ENCODE data around the gene RGS14.

DNA sequence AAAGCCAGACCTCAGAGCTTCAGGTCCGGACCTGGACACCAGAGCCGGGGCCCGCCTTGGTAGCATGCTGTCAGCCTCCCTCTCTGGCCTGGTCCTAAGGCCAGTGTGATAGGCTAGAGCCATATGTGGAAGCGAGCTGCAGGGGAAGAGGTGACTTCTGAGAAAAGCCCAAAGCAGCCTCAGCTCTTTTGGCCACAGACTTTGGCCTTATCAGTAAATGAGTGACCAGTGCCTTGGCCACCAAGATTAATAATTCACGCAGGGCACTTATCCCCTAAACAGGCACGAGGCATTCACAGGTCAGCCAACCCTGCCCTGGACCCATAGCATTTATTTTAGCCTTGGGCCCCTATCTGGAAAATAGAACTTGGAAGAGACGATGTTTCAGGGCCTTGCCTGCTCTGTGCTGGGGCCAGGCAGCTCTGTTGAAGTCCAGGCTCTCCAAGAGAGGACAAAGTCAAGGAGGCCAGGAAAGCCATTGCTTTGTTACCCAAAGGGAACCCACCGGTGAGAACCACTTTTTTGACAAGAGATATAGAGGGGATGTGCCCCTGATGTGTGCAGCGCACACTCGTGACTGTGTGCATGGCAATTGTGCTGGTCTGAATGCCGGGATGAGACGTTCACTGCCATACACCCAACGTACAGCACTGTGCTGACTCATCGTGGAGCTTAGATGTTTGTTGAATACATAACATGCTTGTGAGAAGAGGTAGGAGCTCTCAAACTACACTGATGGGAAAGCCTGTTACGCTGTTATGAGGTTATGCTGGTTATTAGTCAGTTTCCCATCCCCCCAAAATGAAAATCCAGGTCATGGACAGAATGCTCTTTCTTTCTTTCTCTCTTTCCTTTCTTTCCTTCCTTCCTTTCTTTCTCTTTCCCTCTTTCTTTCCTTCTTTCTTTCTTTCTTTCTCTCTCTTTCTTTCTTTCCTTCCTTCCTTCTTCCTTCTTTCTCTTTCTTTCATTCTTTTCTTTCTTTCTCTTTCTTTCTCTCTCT lies 21.5 kb downstream of the RGS14 start:
- TF ChIP-seq, protein P1, sequence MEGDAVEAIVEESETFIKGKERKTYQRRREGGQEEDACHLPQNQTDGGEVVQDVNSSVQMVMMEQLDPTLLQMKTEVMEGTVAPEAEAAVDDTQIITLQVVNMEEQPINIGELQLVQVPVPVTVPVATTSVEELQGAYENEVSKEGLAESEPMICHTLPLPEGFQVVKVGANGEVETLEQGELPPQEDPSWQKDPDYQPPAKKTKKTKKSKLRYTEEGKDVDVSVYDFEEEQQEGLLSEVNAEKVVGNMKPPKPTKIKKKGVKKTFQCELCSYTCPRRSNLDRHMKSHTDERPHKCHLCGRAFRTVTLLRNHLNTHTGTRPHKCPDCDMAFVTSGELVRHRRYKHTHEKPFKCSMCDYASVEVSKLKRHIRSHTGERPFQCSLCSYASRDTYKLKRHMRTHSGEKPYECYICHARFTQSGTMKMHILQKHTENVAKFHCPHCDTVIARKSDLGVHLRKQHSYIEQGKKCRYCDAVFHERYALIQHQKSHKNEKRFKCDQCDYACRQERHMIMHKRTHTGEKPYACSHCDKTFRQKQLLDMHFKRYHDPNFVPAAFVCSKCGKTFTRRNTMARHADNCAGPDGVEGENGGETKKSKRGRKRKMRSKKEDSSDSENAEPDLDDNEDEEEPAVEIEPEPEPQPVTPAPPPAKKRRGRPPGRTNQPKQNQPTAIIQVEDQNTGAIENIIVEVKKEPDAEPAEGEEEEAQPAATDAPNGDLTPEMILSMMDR (IDR thresholded peaks at IDR 0.05; ENCODE audit: low read depth, low read length, poor library complexity, severe bottlenecking), result no peak
- TF ChIP-seq EZH2phosphoT487 (IDR thresholded peaks at IDR 0.05; ENCODE audit: borderline replicate concordance, low read length), result no peak

Data from DOHH2 (cell line).